ENCODE data around the gene VARS2. TPM values are rescaled to one million over a fixed set of nuclear protein-coding genes. Genes with fewer than 3 reads are reported as not detected.
"Not testable (repeated sequence)": the region's sequence is repeated elsewhere in the genome, so short reads cannot be mapped to it uniquely, and the experiment has no call there.

Gene VARS2
- total and polyA plus RNA-seq, 2 donors (not counting 3 experiments of a cell fraction or from before 2014, with no cell fraction given) = 17.8 to 34.3 TPM

DNA sequence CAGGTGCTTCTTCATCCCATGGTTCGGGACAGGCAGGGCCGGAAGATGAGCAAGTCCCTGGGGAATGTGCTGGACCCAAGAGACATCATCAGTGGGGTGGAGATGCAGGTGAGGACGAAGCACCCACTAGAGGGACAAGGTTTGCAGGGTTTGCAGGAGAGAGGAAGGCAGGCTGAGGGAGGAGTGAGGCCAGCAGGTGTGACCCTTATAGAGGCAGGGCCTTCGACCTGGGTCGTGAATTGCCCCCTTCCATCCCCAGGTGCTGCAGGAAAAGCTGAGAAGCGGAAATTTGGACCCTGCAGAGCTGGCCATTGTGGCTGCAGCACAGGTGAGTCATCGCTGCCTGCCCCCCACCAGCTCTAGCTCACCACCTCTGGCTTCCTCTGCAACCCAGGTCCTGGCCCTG, 8.4 kb downstream of the VARS2 start:
- TF ChIP-seq GATA2 (IDR thresholded peaks at IDR 0.05; ENCODE audit: insufficient read depth, insufficient read length, low read depth, low read length) = no peak
- TF ChIP-seq POLR2AphosphoS5 (IDR thresholded peaks at IDR 0.05; ENCODE audit: insufficient read depth, low read depth, low read length) = no peak
- TF ChIP-seq EZH2 (IDR thresholded peaks at IDR 0.05; ENCODE audit: borderline replicate concordance, low read depth, low read length, severe bottlenecking) = no peak
- TF ChIP-seq FOS (IDR thresholded peaks at IDR 0.05; ENCODE audit: borderline replicate concordance, insufficient read depth, low read length) = no peak
- TF ChIP-seq CTCF (IDR thresholded peaks at IDR 0.05; ENCODE audit: extremely low read depth in 1 of 2, insufficient read depth in 1 of 2, low read depth in 1 of 2, low read length in 2 of 2) = no peak
- no peak for TF ChIP-seq JUN (IDR thresholded peaks at IDR 0.05; ENCODE audit: borderline replicate concordance, insufficient read depth, insufficient read length, low read depth)
- TF ChIP-seq, protein P1, sequence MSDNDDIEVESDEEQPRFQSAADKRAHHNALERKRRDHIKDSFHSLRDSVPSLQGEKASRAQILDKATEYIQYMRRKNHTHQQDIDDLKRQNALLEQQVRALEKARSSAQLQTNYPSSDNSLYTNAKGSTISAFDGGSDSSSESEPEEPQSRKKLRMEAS (IDR thresholded peaks at IDR 0.05; ENCODE audit: insufficient read depth, insufficient read length) = no peak
- TF ChIP-seq POLR2A (IDR thresholded peaks at IDR 0.05; ENCODE audit: low read depth, low read length) = no peak
- TF ChIP-seq MYC (IDR thresholded peaks at IDR 0.05; ENCODE audit: low read depth, low read length) = no peak
- Histone ChIP-seq H2AFZ (ENCODE audit: low read depth, low read length) (no peak overlapping the region), H3K79me2 (ENCODE audit: control insufficient read depth, insufficient read depth, low read length) (no peaks in the 10 kb centered on the region), H4K20me1 (replicated peaks; ENCODE audit: control insufficient read depth, extremely low read depth, insufficient read depth, low read length) (no peaks in the 10 kb centered on the region), H3K36me3 (ENCODE audit: control insufficient read depth in 2 of 2, extremely low read depth in 1 of 2, insufficient read depth in 2 of 2, low read length in 2 of 2) (peaks cover 2 to 56% of the 10 kb centered on the region in 2 experiments), H3K27me3 (ENCODE audit: control insufficient read depth in 2 of 2, insufficient read depth in 2 of 2, low read length in 2 of 2) (no peaks in the 10 kb centered on the region), H3K9ac (replicated peaks; ENCODE audit: extremely low read depth, insufficient read depth, low read length) (no peak overlapping the region), H3K9me3 (replicated peaks; ENCODE audit: control insufficient read depth, insufficient read depth, low read length) (no peaks in the 10 kb centered on the region), H3K27ac (ENCODE audit: insufficient read depth, low read depth, low read length) (no peak overlapping the region), H3K4me1 (ENCODE audit: control insufficient read depth, extremely low read depth, insufficient read depth, low read length) (no peaks in the 10 kb centered on the region), H3K4me3 (replicated peaks in 1 of 3; ENCODE audit: insufficient read depth in 1 of 3, low read depth in 1 of 3, low read length in 3 of 3) (no peak overlapping the region), H3K9me1 (replicated peaks; ENCODE audit: control insufficient read depth, extremely low read depth, insufficient read depth, low read length) (no peaks in the 10 kb centered on the region), H3K4me2 (ENCODE audit: insufficient read depth, low read length) (no peak overlapping the region)
- DNase-seq (ENCODE audit: low read depth, low spot score) (no peak), FAIRE-seq (no peak)
- ChIA-PET POLR2A (no interaction called here), CTCF (interaction anchor here (1.3 to 1.8 kb wide), 2 partner anchors 158 to 165 kb away, joined by 3 to 6 read pairs; no protein-coding TSS in a partner anchor)
- TSS peak; percentile 5 for BruUV-seq (replicated peaks)
- dilution Hi-C loops (cut with MboI; ENCODE audit: extremely low pct_ligation_motif_present, low sequenced_read_pairs) (no loop called here), intact Hi-C loops (cut with micrococcal nuclease) (no loop called here)

- H3K4me2 ChIP-seq (ENCODE audit: insufficient read depth, low read length); H3K27me3 ChIP-seq (ENCODE audit: control insufficient read depth in 2 of 2, insufficient read depth in 2 of 2, low read length in 2 of 2); H2AFZ ChIP-seq (ENCODE audit: low read depth, low read length); H3K9me3 ChIP-seq (replicated peaks; ENCODE audit: control insufficient read depth, insufficient read depth, low read length); BruUV-seq (replicated peaks); H4K20me1 ChIP-seq (replicated peaks; ENCODE audit: control insufficient read depth, extremely low read depth, insufficient read depth, low read length); H3K9ac ChIP-seq (replicated peaks; ENCODE audit: extremely low read depth, insufficient read depth, low read length); dilution Hi-C loops (cut with MboI; ENCODE audit: extremely low pct_ligation_motif_present, low sequenced_read_pairs); H3K4me1 ChIP-seq (ENCODE audit: control insufficient read depth, extremely low read depth, insufficient read depth, low read length); intact Hi-C loops (cut with micrococcal nuclease); H3K27ac ChIP-seq (ENCODE audit: insufficient read depth, low read depth, low read length); H3K9me1 ChIP-seq (replicated peaks; ENCODE audit: control insufficient read depth, extremely low read depth, insufficient read depth, low read length); H3K79me2 ChIP-seq (ENCODE audit: control insufficient read depth, insufficient read depth, low read length); POLR2A ChIA-PET; DNase-seq (ENCODE audit: low read depth, low spot score); FAIRE-seq; H3K4me3 ChIP-seq (replicated peaks in 1 of 3; ENCODE audit: insufficient read depth in 1 of 3, low read depth in 1 of 3, low read length in 3 of 3): not testable (repeated sequence)
- peaks cover 2 to 53% of the 10 kb centered on the region in 2 experiments for H3K36me3 ChIP-seq (ENCODE audit: control insufficient read depth in 2 of 2, extremely low read depth in 1 of 2, insufficient read depth in 2 of 2, low read length in 2 of 2)
- CTCF ChIA-PET = interaction anchor here (1.8 kb wide), 1 partner anchor 164 kb away, joined by 6 read pairs; no protein-coding TSS in a partner anchor
Measured at GRCh38 chr6:30924040-30924627, 10.1 kb downstream of the VARS2 start.
